Neural cell (in vitro differentiated cells): Measurements from ENCODE around the gene RGS6. TPM values are rescaled to one million over a fixed set of nuclear protein-coding genes. Genes with fewer than 3 reads are reported as not detected.

Experiments used
- H2AFZ ChIP-seq: fragments of 200-600, 300-800 bp; sonication (generic), shearing (Covaris generic); 2 replicates; pipeline ENCODE4 v1.6.0; 2014; ENCODE audit warnings: low read depth, mild to moderate bottlenecking, antibody characterized with exemption, low read length, moderate library complexity
- H3F3A ChIP-seq: fragments of 200-600 bp; shearing (Covaris generic); 2 replicates; pipeline ENCODE4 v1.6.1; 2016; ENCODE audit warnings: mild to moderate bottlenecking, moderate library complexity, mixed read lengths, antibody characterized with exemption, low read length; ENCODE audit not compliant: insufficient read depth, poor library complexity, severe bottlenecking
- H3K27ac ChIP-seq: fragments of 200-600, 300-800 bp; sonication (generic), shearing (Covaris generic); 2 replicates; pipeline ENCODE4 v1.5.1; 2014; ENCODE audit warnings: mild to moderate bottlenecking, low read length, moderate library complexity
- H3K27me3 ChIP-seq: fragments of 300-800, 200-600 bp; sonication (generic), shearing (Covaris generic); 2 replicates; pipeline ENCODE4 v1.6.0; 2014; ENCODE audit warnings: mild to moderate bottlenecking, low read depth, low read length, moderate library complexity; ENCODE audit not compliant: insufficient read depth
- H3K36me3 ChIP-seq: fragments of 300-800, 200-600 bp; sonication (generic), shearing (Covaris generic); 2 replicates; pipeline ENCODE4 v1.5.1; 2014; ENCODE audit warnings: mild to moderate bottlenecking, antibody characterized with exemption, low read length, moderate library complexity; ENCODE audit not compliant: insufficient read depth
- H3K4me2 ChIP-seq: fragments of 300-800, 200-600 bp; sonication (generic), shearing (Covaris generic); 2 replicates; pipeline ENCODE4 v1.6.0; 2014; ENCODE audit warnings: mild to moderate bottlenecking, low read length
- H3K4me3 ChIP-seq: fragments of 300-800, 200-600 bp; sonication (generic), shearing (Covaris generic); 2 replicates; pipeline ENCODE4 v1.5.1; 2014; ENCODE audit warnings: mild to moderate bottlenecking, low read length, moderate library complexity
- H3K79me2 ChIP-seq: fragments of 200-600 bp; shearing (Covaris generic); replicated peaks from 2 replicates; pipeline ENCODE4 v1.6.0; 2014; ENCODE audit warnings: mild to moderate bottlenecking, low read length, moderate library complexity; ENCODE audit not compliant: insufficient read depth
- H3K9ac ChIP-seq: fragments of 300-800, 200-600 bp; sonication (generic), shearing (Covaris generic); 2 replicates; pipeline ENCODE4 v1.6.1; 2016; ENCODE audit warnings: mild to moderate bottlenecking, low read length, mixed read lengths
- H3K9me2 ChIP-seq: fragments of 200-600 bp; shearing (Covaris generic); 2 replicates; pipeline ENCODE4 v1.6.1; 2016; ENCODE audit warnings: mild to moderate bottlenecking, low read length, mixed read lengths; ENCODE audit not compliant: insufficient read depth
- H3K9me3 ChIP-seq: fragments of 200-600, 300-800 bp; sonication (generic), shearing (Covaris generic); 2 replicates; pipeline ENCODE4 v1.6.1; 2016; ENCODE audit warnings: mild to moderate bottlenecking, mixed run types, low read length, moderate library complexity, mixed read lengths
- H4K20me1 ChIP-seq: fragments of 200-600 bp; shearing (Covaris generic); 2 replicates; pipeline ENCODE4 v1.6.1; 2016; ENCODE audit warnings: mild to moderate bottlenecking, mixed run types; ENCODE audit not compliant: insufficient read depth
- CTCF ChIP-seq: fragments of 450-650 bp; IDR thresholded peaks from 2 replicates; pipeline ENCODE4 v1.5.1; 2014; ENCODE audit warnings: antibody characterized with exemption, mild to moderate bottlenecking, moderate library complexity; ENCODE audit not compliant: poor library complexity, severe bottlenecking
- EP300 ChIP-seq: fragments of 450-650 bp; conservative IDR thresholded peaks from 2 replicates; pipeline ENCODE4 v1.6.1; 2014; ENCODE audit warnings: antibody characterized with exemption, mild to moderate bottlenecking, moderate library complexity; ENCODE audit not compliant: poor library complexity, severe bottlenecking
- EZH2 ChIP-seq: fragments of 200-600, 300-800 bp; shearing (Covaris generic), sonication (generic); IDR thresholded peaks from 2 replicates; pipeline ENCODE4 v1.6.1; 2014; ENCODE audit warnings: antibody characterized with exemption, low read length, borderline replicate concordance, mild to moderate bottlenecking; ENCODE audit not compliant: insufficient read depth, poor library complexity, severe bottlenecking
- MXI1 ChIP-seq: fragments of 450-650 bp; conservative IDR thresholded peaks from 2 replicates; pipeline ENCODE4 v1.6.1; 2014; ENCODE audit warnings: antibody characterized with exemption, mild to moderate bottlenecking; ENCODE audit not compliant: poor library complexity, severe bottlenecking
- POLR2AphosphoS5 ChIP-seq: IDR thresholded peaks from 2 replicates; pipeline ENCODE4 v1.6.1; 2012
- RAD21 ChIP-seq: fragments of 450-650 bp; conservative IDR thresholded peaks from 2 replicates; pipeline ENCODE4 v1.6.1; 2014; ENCODE audit warnings: antibody characterized with exemption, mild to moderate bottlenecking, moderate library complexity
- REST ChIP-seq: IDR thresholded peaks from 2 replicates; pipeline ENCODE4 v1.6.1; 2012; ENCODE audit warnings: borderline replicate concordance
- SMC3 ChIP-seq: fragments of 450-650 bp; conservative IDR thresholded peaks from 2 replicates; pipeline ENCODE4 v1.6.1; 2014; ENCODE audit warnings: antibody characterized with exemption, mild to moderate bottlenecking, moderate library complexity; ENCODE audit not compliant: poor library complexity
- TAF1 ChIP-seq: IDR thresholded peaks from 2 replicates; pipeline ENCODE4 v1.6.1; 2012; ENCODE audit warnings: low read depth
- polyA plus RNA-seq: library from polyadenylated mRNA; depleted of rRNA; stranded (reverse); fragments of >200 nt; gene quantifications from 2 replicates; pipeline ENCODE4 v1.2.3, GENCODE V29; 2014

Gene RGS6
- polyA plus RNA-seq, 1 donor from 2014 or later: 7.3 TPM

- Histone ChIP-seq H3K4me2 (no peak overlapping the region), H3K9me3 (no peaks in the 10 kb centered on the region), H2AFZ (no peak overlapping the region), H4K20me1 (no peaks in the 10 kb centered on the region), H3K27me3 (no peaks in the 10 kb centered on the region), H3F3A (no peaks in the 10 kb centered on the region), H3K36me3 (no peaks in the 10 kb centered on the region), H3K27ac (no peak overlapping the region), H3K79me2 (no peaks in the 10 kb centered on the region), H3K4me3 (no peak overlapping the region), H3K9ac (no peak overlapping the region), H3K9me2 (no peaks in the 10 kb centered on the region)
- TF ChIP-seq SMC3 (no peak), POLR2AphosphoS5 (no peak), CTCF (no peak), EZH2 (no peak), MXI1 (no peak), REST (no peak), TAF1 (no peak), RAD21 (no peak), EP300 (no peak)
These were observed 419.8 kb downstream of the RGS6 start for GRCh38 chr14:72352012-72352411.

DNA sequence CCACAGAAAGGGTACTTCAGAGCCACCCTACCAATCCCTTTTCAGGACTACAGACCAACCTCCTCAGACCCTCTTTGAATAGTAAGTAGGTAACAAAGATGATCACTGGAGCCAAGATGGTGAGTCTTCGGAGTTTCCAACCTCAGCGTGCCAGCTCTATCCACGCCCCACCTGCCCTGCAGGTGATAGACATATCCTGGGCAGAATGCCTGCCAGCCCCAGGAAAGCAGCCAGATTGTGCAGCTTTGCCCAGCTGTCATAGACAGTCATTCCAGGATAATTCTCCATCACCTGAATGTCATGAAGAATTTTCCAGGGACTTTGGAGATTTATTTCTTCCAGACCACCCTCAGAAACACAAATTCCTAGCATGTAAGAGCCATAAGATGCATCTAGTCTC lies 434.4 kb downstream of the RGS6 start:
- Histone ChIP-seq H3K9me3 (no peaks in the 10 kb centered on the region), H3K4me2 (no peak overlapping the region)

More for the DNA sequence above, 434.4 kb downstream of the RGS6 start:
- H3K9me2 ChIP-seq: no peaks in the 10 kb centered on the region
- H3K27me3 ChIP-seq: no peaks in the 10 kb centered on the region
- TF ChIP-seq MXI1 (no peak), REST (no peak), RAD21 (no peak), TAF1 (no peak), SMC3 (no peak), CTCF (no peak), POLR2AphosphoS5 (no peak), EZH2 (no peak)
- H3K36me3 ChIP-seq: no peaks in the 10 kb centered on the region
- no peaks in the 10 kb centered on the region for H3K79me2 ChIP-seq
- no peak overlapping the region for H3K9ac ChIP-seq
- no peak overlapping the region for H3K4me3 ChIP-seq
- H4K20me1 ChIP-seq: no peaks in the 10 kb centered on the region
- H3K27ac ChIP-seq: no peak overlapping the region
- no peak overlapping the region for H2AFZ ChIP-seq
- no peaks in the 10 kb centered on the region for H3F3A ChIP-seq
